AG04450 (cell line): Measurements from ENCODE around the gene SOX18. TPM values are rescaled to one million over a fixed set of nuclear protein-coding genes. Genes with fewer than 3 reads are reported as not detected.

Experiments
- CTCF ChIA-PET: fragments of 300-600, 350-600 bp; formaldehyde crosslinking; extraction: SDS; loops from one replicate; lab custom pipeline; 2022; ENCODE audit warnings: antibody characterized with exemption, inconsistent platforms; lab: Charles Lee
- POLR2A ChIA-PET: fragments of 350-600 bp; formaldehyde crosslinking; extraction: SDS; loops from one replicate; lab custom pipeline; 2021; ENCODE audit warnings: antibody characterized with exemption, inconsistent platforms; lab: Yijun Ruan, JAX
- DNase-seq: peaks from one replicate; pipeline ENCODE4 v3.0.0-alpha.2; 2011; ENCODE audit warnings: low read depth, low spot score
- H3K27ac ChIP-seq: one replicate; pipeline ENCODE4 v1.5.1; 2012; ENCODE audit warnings: low read depth, low read length, control low read depth
- H3K27me3 ChIP-seq: one replicate; pipeline ENCODE4 v1.6.0; 2012; ENCODE audit warnings: low read length; ENCODE audit not compliant: control insufficient read depth, insufficient read depth
- H3K4me3 ChIP-seq: 2 replicates; pipeline ENCODE4 v1.5.1; 2011; ENCODE audit warnings: mild to moderate bottlenecking, low read depth, low read length, control low read depth
- H3K9me3 ChIP-seq: 2 replicates; pipeline ENCODE4 v1.5.1; 2012; ENCODE audit warnings: low read length; ENCODE audit not compliant: control insufficient read depth, insufficient read depth
- CTCF ChIP-seq: IDR thresholded peaks from 2 replicates; pipeline ENCODE4 v1.5.1; 2011; ENCODE audit warnings: low read depth, low read length, control low read depth, inconsistent platforms
- polyA plus RNA-seq: library from polyadenylated mRNA; depleted of rRNA; stranded (reverse); fragments of >200 nt; gene quantifications from 2 replicates; pipeline ENCODE4 v1.2.3, GENCODE V29; 2011

The SOX18 gene
- polyA plus RNA-seq, 1 experiment = not detected

- H3K27ac ChIP-seq = no peak overlapping the region
- DNase-seq = no peak
- no peaks in the 10 kb centered on the region; the same call in 1 of the 2 replicates for H3K9me3 ChIP-seq
- TF ChIP-seq CTCF = no peak
- ChIA-PET POLR2A (no interaction called here), CTCF (no interaction called here)
- H3K4me3 ChIP-seq = no peak overlapping the region
- H3K27me3 ChIP-seq = no peaks in the 10 kb centered on the region
These were observed 24.8 kb upstream of the SOX18 start for GRCh38 chr20:64074184-64074789.

GRCh38 chr20:64073476-64074183 is 24.2 kb upstream of the SOX18 start:
- DNase-seq = no peak
- H3K27me3 ChIP-seq = no peaks in the 10 kb centered on the region
- ChIA-PET POLR2A (no interaction called here), CTCF (no interaction called here)
- no peak overlapping the region for H3K4me3 ChIP-seq
- H3K9me3 ChIP-seq = no peaks in the 10 kb centered on the region; the same call in 1 of the 2 replicates
- no peak overlapping the region for H3K27ac ChIP-seq
- no peak for TF ChIP-seq CTCF

GRCh38 chr20:64072498-64073063 is 23.1 kb upstream of the SOX18 start:
- Histone ChIP-seq H3K27me3 (no peaks in the 10 kb centered on the region), H3K9me3 (no peaks in the 10 kb centered on the region; the same call in 1 of the 2 replicates), H3K27ac (no peak overlapping the region), H3K4me3 (no peak overlapping the region)
- no peak for DNase-seq
- ChIA-PET CTCF (no interaction called here), POLR2A (no interaction called here)
- TF ChIP-seq CTCF = no peak

GRCh38 chr20:64071341-64072332 is 22.2 kb upstream of the SOX18 start:
- no peak overlapping the region for H3K4me3 ChIP-seq
- DNase-seq = no peak
- CTCF ChIA-PET = interaction anchor here (0.9 to 1.0 kb wide), 2 partner anchors 12 to 33 kb away, joined by 3 to 4 read pairs; no protein-coding TSS in a partner anchor
- no peak for TF ChIP-seq CTCF
- no peak overlapping the region for H3K27ac ChIP-seq
- POLR2A ChIA-PET = no interaction called here
- no peaks in the 10 kb centered on the region for H3K27me3 ChIP-seq
- no peaks in the 10 kb centered on the region; the same call in 1 of the 2 replicates for H3K9me3 ChIP-seq
